NCI-H1105 (cell line): ENCODE measurements around the gene C5AR2.
A peak's percentile ranks its signal among the peaks of the same experiment; 100 is the strongest.
"Not testable (repeated sequence)": the region's sequence is repeated elsewhere in the genome, so short reads cannot be mapped to it uniquely, and the experiment has no call there.

Experiments used
- DNase-seq: peaks from one replicate; lab custom pipeline; 2025; lab: John Stamatoyannopoulos, UW

Gene C5AR2

DNA sequence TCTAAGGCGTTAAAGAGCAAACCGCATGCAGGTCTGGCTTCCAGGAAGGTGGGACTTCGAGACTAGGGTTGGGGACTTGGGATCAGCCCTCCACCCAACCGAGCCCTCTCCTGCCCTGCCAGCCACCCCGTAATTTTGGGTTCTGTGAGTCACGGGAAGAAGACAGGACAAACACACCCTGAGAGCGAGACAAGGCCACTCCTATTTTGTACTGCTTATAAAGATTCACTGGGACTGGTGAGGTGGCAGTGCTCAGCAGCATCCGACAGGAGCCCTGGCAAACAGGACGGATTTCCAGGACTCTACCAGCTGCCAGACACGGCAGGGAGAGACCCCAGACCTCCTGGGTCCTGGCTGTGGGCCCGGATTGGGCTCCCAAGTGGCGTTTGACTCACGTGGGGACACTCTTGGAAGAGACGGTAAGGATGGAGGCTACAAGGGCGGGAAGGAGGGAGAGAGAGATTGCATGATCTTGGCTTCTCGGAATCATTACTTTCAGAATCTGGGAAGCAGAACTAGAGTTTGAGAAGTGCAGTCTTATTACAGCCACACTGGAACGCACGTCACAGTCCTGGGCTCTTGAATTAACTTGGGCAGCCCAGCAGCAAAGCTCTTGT lies at the start of gene C5AR2:
C5AR2 (plus strand) TSS at position 245 of the 617 bp plus-strand sequence. CDS start 8,625 bp downstream, outside the sequence.
- no peak for DNase-seq

DNA sequence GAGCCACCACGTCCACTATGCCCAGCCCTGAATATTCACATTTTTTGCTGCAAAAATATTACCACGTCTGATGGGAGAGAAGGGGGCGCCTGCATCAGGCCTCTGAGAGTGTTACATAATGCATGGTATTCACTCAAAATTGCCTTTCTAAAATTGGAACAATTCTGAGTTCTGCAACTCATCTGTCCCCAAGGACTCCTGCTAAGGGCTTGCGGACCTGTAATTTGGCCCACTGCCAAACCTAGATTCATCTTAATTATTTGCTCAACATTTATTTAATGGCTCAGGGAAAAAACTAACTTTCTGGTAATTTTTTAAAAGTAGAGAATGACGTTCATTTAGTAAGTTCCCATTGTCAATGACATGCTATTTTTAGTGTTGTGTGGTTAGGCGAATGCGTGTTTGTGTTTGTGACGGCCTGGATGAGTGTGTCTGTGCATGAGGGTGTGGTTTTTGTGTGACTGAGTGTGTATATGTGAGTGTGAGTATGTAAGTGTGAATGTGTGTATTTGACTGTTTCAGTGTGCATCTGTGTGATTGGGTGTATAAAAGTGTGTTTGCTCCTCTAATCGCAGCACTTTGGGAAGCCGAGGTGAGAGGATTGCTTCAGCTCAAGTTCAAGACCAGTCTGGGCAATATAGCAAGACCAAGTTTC lies 48.4 kb upstream of the C5AR2 start:
- DNase-seq = no peak

DNA sequence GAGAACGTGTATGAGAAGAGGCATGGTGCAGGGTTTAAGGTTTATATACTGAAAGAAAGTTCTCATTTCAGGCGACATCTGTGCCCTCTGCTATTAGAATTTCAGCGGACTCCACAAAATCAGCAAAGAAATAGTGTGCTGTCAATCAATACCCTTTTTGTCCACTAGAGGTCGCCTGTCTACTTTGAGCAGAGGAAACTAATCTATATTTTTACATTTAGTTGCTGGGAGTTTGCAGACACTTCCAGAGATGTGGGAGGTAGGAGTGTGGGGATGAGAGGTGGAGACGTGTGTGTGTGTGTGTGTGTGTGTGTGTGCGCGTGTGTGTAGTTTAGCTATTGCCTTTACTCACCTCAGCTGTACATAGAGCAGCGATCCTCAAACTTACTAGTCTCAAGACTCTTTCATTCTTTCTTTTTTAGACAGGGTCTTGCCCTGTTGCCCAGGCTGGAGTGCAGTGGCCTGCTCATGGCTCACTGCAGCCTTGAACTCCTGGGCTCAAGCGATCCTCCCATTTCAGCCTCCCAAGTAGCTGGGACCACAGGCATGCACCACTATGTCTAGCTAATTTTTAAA lies 47.6 kb upstream of the C5AR2 start:
- DNase-seq = peak; percentile 46

DNA sequence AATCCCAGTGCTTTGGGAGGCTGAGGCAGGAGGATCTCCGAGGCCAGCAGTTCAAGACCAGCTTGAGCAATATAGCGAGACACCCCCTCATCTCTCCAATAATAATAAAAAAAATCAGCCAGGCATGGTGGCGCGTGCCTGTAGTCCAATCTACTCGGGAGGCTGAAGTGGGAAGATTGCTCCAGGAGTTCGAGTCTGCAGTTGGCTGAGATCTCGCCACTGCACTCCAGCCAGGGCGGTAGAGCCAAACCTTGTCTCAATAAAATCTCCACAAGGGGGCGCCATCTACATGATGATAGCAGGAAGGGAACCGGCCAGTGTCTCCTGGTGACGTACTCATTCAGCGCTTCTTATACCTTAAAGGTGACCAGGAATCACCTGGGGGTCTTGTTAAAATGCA lies 35.9 kb upstream of the C5AR2 start:
- DNase-seq = peak; percentile 82

DNA sequence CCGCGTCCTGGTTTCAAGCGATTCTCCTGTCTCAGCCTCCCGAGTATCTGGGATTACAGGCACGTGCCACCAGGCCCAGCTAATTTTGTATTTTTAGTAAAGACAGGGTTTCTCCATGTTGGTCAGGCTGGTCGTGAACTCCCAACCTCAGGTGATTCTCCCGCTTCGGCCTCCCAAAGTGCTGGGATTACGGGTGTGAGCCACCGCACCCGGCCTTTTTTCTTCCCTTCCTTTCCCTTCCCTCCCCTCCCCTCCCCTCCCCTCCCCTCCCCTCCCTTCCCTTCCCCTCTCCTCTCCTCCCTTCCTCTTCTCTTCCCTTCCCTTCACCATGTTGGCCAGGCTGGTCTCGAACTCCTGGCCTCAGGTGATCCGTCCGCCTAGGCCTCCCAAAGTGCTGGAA lies 31.1 kb upstream of the C5AR2 start:
- not testable (repeated sequence) for DNase-seq

DNA sequence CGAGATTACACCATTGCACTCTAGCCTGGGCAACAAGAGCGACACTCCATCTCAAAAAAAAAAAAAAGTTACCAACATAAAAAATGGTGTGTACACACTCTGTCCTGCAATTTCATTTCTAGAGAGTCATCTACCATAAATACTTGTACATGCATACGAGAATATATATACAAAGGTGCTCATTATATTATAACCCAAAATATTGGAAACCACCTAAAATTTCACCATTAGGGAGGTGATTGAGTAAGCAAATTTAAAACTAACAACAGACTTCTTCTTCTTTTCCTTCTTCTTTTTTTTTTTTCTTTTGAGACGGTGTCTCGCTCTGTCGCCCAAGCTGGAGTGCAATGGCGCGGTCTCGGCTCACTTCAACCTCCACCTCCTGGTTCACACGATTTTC lies 29.7 kb upstream of the C5AR2 start:
- DNase-seq = no peak

DNA sequence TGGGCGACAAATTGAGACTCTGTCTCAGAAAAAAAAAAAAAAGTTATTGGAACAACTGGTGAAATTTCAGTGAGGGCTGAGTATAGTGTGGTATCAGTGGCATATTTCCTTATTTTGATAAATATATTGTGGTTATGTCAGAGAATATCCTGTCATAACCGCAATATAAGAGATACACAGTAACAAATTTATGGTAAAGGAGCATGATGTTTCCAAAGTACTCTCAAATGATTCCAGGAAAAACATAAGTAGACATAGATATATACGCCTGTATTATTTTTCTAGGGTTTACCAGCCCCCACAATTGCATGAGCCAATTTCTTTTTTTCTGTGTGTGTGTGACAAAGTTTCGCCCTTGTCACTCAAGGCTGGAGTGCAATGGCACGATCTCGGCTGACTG lies 28.0 kb upstream of the C5AR2 start:
- no peak for DNase-seq

DNA sequence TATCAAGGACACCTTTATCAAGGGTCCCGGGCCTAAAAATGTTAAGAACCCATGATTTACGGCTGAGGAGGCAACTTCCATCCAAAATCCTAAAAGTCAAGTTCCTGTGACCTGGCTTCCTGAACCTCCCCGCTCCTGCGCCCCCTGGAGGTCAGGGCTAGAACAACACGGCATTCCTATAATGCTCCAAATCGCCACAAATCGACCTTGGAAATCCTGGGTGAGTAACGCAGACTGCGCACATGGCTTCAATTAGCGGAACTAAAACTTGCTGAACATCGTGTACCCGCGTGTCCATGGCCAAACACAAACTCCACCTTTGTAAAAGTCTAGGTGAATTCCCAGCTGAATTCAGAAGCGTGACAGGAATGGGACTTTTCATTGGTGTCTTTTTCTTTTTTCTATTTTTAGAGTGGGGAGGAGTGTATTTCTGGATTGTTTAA lies 26.6 kb upstream of the C5AR2 start:
- DNase-seq = peak; percentile 36

DNA sequence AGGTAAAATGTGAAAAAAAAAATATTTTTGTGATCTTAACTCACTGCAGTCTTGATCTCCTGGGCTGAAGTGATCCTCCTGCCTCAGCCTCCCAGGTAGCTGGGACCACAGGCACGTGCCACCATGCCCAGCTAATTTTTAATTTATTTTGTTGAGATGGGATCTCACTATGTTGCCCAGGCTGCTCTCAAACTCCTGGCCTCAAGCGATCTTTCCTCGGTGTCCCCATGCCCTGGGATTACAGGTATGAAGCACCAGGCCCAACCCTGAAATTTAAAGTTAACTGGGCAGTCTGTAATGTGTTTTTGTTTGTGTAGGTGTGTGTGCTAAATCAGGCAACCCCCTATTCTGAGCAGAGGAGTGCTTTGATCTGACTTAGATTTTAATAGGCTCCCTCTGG lies 25.7 kb upstream of the C5AR2 start:
- no peak for DNase-seq

DNA sequence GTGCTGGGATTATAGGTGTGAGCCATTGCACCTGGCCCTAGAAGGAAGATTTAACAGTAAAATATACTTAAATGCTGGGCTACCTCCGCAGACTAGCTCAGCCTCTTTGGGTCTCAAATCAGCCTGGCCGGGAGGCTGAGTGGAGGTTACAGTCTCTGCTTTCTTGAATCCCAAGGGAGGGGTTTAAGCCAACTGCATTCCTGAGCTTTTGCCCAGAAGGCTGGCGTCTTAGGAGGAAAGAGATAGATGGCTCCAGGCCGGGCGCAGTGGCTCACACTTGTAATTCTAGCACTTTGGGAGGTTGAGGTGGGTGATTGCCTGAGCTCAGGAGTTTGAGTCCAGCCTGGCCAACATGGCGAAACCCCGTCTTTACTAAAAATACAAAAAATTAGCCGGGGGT lies 22.9 kb upstream of the C5AR2 start:
- no peak for DNase-seq

DNA sequence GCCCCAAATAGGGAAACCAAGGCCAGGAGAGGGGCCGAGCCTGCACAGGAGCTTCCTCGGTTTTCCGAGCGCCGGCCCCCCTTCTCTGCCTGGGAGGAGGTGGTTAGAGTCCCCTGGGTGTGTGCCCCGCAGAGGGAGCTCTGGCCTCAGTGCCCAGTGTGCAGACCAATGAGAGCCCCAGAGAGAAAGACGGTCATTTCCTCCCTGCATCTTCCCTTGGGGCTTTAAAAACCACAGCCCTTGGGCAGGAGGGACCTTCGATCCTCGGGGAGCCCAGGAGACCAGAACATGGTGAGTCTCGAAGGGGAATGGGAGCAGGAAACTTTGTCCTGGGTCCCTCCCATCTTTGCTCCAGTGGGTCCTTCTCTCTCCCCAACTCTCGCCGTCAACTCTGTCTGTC lies 22.4 kb upstream of the C5AR2 start, which contains the start of gene C5AR1:
C5AR1 (plus strand) TSS at position 254 of the 400 bp plus-strand sequence; CDS start at position 289, 35 bp downstream.
- no peak for DNase-seq

DNA sequence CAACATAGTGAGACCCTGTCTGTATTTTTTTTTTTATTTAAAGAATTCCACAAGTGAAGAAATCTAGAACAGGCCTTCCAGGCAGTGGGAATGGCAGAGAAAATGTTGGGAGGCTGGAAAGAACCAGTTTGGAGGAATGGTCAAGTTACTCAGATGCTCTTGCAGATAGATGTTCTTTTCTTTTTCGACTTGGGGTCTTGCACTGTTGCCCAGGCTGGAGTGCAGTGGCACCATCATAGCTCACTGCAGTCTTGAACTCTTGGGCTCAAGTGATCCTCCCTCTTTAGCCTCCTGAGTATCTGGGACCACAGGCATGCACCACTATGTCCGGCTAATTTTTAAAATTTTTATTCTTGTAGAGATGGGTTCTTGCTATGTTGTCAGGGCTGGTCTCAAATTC lies 21.7 kb upstream of the C5AR2 start:
- no peak for DNase-seq

DNA sequence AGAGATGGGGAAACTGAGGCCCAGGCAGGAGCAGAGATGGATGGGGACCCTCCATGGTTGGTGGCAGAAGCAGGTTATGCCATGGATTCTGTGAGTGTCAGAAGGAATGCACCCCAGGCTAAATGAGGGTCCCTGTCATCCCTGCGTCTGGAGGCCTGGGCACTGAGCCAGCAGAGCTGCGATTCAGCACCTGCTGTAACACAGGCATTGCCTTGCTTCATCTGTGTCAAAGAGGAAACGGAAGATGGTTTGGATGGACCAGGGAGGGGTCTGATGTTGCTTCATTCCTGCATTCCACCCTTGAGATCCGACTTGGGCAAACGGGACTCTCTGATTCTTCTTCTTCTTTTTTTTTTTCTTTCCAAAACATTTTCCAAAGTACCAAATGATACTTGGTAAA lies 21.2 kb upstream of the C5AR2 start:
- peak; percentile 78 for DNase-seq

DNA sequence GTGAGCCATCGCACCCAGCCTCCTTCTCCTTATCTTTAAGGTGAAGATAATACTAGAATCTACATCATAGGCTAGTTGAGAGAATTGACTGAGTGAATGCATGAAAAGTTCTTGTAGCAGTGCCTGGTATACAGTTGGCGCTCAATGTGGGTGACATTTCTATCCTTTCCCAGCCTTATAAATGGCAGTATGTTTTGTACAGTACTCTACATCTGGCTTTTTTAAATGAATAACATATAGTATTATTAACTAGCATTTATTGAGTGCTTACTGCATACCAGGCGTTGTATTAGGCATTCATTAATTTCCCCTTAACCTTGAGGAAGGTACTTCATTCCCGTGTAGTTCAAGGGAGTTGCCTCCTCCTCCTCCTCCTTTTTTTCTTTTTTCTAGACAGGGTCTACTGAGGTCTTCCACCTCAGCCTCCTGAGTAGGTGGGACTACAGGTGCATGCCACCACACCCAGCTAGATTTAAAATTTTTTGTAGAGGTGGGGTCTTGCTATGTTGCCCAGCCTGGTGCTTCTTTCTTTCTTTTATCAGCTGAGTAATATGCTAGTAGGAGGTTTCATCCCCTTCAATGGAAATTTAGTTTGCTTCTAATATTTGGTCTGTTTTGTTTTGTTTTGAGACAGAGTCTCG lies 19.5 kb upstream of the C5AR2 start:
- DNase-seq = no peak

DNA sequence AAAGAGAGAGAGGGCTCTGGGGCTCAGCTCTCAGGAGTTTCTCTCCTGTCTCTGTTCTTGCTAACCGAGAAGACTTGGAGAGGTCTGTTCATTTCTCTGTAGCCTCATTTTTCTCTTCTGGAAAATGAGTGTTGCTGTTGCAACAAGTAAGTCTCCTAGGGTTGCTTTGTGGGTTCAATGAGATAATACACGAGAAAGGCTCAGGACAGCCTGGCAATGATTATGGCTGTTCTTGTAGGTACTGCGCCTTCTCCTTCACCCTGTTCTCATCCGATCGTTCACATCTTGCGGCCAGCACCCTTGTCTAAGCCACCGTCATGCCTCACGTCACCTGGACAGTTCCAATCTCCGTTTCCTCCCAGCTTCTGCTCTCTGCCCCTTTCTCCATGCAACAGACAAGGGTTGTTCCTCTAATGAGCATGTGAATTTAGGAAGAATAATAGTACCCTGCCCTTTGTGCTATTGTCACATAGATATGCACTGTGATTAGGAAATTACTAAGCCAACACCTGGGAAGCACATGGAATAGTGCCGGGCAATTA lies 18.1 kb upstream of the C5AR2 start:
- no peak for DNase-seq

DNA sequence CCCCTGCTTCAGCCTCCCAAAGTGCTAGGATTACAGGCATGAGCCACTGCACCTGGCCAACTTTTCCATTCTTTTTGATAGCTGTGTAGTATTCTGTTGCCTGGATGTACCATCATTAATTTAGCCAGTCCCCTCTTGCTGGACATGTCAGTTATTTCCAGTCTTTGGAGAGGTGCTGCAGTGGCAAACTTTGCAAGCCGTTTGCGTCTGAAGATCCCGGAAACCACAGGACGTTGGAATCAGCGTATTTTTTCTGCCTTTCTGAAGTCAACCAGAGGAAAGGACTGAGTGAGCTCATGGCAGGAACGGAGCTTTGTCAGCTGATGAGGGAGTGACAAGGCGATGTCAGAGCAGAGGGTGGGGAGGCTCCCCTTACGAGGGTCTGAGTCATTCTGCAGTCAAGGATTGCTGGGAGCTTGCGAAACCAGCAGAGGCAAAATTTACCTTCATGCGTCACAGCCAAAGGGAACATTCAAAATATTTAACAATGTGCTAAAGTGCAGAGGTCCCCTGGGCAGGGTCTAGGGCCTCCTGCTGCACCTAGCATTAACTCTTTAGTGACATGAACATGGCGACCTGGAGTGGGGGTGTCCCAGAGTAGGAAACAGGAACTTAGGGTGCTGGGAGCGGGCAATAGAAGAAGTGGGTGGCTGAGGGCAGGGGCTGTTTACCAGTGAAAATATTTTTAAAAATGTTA lies 16.7 kb upstream of the C5AR2 start:
- no peak for DNase-seq

DNA sequence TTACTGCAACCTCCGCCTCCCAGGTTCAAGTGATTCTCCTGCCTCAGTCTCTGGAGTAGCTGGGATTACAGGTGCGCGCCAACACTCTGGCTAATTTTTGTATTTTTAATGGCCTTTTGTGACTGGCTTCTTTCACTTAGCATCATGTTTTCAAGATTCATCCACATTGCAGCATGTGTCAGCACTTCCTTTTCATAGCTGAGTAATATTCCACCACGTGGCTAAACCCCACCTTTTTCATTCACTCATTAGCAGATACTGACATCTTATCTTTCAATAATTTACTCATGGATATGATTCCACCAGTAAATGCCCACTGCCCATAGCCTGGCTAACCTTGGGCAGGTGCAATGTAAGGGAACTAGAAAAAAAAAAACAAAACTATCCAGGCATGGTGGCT lies 15.5 kb upstream of the C5AR2 start:
- no peak for DNase-seq

DNA sequence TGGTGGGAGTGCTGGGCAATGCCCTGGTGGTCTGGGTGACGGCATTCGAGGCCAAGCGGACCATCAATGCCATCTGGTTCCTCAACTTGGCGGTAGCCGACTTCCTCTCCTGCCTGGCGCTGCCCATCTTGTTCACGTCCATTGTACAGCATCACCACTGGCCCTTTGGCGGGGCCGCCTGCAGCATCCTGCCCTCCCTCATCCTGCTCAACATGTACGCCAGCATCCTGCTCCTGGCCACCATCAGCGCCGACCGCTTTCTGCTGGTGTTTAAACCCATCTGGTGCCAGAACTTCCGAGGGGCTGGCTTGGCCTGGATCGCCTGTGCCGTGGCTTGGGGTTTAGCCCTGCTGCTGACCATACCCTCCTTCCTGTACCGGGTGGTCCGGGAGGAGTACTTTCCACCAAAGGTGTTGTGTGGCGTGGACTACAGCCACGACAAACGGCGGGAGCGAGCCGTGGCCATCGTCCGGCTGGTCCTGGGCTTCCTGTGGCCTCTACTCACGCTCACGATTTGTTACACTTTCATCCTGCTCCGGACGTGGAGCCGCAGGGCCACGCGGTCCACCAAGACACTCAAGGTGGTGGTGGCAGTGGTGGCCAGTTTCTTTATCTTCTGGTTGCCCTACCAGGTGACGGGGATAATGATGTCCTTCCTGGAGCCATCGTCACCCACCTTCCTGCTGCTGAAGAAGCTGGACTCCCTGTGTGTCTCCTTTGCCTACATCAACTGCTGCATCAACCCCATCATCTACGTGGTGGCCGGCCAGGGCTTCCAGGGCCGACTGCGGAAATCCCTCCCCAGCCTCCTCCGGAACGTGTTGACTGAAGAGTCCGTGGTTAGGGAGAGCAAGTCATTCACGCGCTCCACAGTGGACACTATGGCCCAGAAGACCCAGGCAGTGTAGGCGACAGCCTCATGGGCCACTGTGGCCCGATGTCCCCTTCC lies 11.8 kb upstream of the C5AR2 start:
- DNase-seq = no peak

DNA sequence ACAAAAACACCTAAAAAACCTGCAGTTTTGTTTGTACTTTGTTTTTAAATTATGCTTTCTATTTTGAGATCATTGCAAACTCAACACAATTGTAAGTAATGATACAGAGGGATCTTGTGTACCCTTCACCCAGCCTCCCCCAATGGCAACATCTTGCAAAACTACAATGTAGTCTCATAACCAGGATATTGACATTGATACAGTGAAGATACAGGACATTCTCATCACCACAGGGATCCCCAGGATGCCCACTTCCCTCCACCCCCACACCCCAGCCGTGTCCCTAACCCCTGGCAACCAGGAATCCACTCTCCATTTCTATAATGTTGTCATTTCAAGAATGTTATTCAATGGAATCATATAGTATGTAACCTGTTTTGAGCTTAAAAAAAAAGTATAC lies 10.3 kb upstream of the C5AR2 start:
- DNase-seq = no peak

DNA sequence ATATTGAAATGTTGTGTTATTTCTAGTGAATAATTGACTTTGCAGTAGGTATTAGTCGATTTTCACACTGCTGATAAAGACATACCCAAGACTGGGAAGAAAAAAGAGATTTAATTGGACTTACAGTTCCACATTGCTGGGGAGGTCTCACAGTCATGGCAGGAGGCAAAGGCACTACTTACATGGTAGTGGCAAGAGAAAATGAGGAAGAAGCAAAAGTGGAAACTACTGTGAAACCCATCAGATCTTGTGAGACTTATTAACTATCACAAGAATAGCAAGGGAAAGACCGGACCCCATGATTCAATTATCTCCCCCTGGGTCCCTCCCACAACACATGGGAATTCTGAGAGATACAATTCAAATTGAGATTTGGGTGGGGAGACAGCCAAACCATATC lies 9.9 kb upstream of the C5AR2 start:
- DNase-seq = no peak

DNA sequence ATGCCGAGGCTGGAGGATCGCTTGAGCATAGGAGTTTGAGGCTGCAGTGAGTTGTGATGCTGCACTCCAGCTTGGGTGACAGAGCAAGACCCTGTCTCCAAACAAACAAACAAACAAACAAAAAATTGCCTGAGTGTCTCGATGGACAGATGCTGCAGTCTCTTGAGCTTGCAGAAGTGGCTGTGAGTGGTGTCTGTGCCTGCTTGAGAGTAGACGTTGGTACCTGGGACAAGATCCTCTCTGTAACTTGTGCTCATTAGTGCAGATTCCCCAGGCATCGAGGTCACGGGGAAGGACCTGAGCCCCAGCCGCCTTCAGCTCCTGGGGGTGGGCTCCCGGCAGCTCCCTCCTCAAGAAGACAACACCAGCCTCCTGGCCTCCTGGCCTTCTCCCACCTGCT lies 8.6 kb upstream of the C5AR2 start:
- no peak for DNase-seq
